Testis (tissue), 2 donors: Measurements from ENCODE around the gene IRAK4.

Experiments used
- POLR2A ChIP-seq: fragments of 450-650 bp; IDR thresholded peaks from one replicate; pipeline ENCODE4 v1.6.1; 2017; ENCODE audit warnings: antibody characterized with exemption, mild to moderate bottlenecking, moderate library complexity
- TF ChIP-seq, protein P1 (sequence below), 3 experiments: fragments of 450-650 bp in 2 of 3; fragments of 200-600 bp in 1 of 3; sonication (generic) in 1 of 3; IDR thresholded peaks; one replicate each; pipeline ENCODE4 v1.5.1; 2016 to 2019; ENCODE audit warnings: antibody characterized with exemption in 3 of 3, mild to moderate bottlenecking in 2 of 3, moderate library complexity in 1 of 3

DNA sequence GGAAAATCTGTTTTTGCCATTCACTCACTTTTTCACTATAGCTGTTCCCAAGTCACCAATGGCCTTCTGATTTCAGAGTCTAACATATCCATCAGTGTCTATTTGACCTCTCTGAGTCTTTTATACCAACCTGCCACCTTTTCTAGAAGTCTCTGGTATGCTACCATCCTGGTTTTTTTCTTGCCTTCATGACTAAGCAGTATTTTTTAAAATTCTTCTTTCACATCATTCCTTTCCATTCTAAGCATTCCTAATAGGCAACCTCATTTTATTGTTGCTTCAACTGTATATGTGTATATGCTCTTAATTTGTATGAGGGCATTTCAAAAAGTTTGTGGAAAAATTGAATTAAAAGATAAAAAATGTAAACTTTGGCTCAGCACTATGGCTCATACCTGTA, 5.0 kb downstream of the IRAK4 start:
- TF ChIP-seq POLR2A: no peak
- TF ChIP-seq, protein P1, sequence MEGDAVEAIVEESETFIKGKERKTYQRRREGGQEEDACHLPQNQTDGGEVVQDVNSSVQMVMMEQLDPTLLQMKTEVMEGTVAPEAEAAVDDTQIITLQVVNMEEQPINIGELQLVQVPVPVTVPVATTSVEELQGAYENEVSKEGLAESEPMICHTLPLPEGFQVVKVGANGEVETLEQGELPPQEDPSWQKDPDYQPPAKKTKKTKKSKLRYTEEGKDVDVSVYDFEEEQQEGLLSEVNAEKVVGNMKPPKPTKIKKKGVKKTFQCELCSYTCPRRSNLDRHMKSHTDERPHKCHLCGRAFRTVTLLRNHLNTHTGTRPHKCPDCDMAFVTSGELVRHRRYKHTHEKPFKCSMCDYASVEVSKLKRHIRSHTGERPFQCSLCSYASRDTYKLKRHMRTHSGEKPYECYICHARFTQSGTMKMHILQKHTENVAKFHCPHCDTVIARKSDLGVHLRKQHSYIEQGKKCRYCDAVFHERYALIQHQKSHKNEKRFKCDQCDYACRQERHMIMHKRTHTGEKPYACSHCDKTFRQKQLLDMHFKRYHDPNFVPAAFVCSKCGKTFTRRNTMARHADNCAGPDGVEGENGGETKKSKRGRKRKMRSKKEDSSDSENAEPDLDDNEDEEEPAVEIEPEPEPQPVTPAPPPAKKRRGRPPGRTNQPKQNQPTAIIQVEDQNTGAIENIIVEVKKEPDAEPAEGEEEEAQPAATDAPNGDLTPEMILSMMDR (IDR thresholded peaks at IDR 0.05): no peak
